HepG2 (cell line): ENCODE data around the gene TM2D3. TPM values are rescaled to one million over a fixed set of nuclear protein-coding genes. Genes with fewer than 3 reads are reported as not detected.
"Not testable (repeated sequence)": the region's sequence is repeated elsewhere in the genome, so short reads cannot be mapped to it uniquely, and the experiment has no call there.

Experiments
- ARID5B ChIP-seq: IDR thresholded peaks from 2 replicates; pipeline ENCODE4 v1.4.0; 2020; ENCODE audit warnings: mild to moderate bottlenecking, missing genetic modification reagents
- FOXA3 ChIP-seq: IDR thresholded peaks from 2 replicates; pipeline ENCODE4 v1.6.1; 2016; ENCODE audit warnings: missing genetic modification reagents, missing compliant biosample characterization
- FOXK1 ChIP-seq: sonication (generic); formaldehyde crosslinking; IDR thresholded peaks from 2 replicates; pipeline ENCODE4 v1.4.0; 2020; ENCODE audit warnings: low read depth, missing genetic modification reagents, borderline replicate concordance
- HOXA3 ChIP-seq: sonication (generic); formaldehyde crosslinking; IDR thresholded peaks from 2 replicates; pipeline ENCODE4 v1.5.0; 2020; ENCODE audit warnings: missing genetic modification reagents
- KMT2A ChIP-seq: sonication (generic); formaldehyde crosslinking; IDR thresholded peaks from 2 replicates; pipeline ENCODE4 v1.4.0; 2020; ENCODE audit warnings: missing genetic modification reagents
- MYC ChIP-seq: sonication (generic); formaldehyde crosslinking; IDR thresholded peaks from 2 replicates; pipeline ENCODE4 v1.9.0; 2021; ENCODE audit warnings: missing genetic modification reagents, borderline replicate concordance
- NR2F6 ChIP-seq, 2 experiments: IDR thresholded peaks; 2 replicates each; pipeline ENCODE4 v1.6.1; 2016; ENCODE audit warnings: antibody characterized with exemption in 1 of 2, mild to moderate bottlenecking in 1 of 2
- PAXIP1 ChIP-seq: sonication (generic); formaldehyde crosslinking; conservative IDR thresholded peaks from 2 replicates; pipeline ENCODE4 v1.4.0; 2020; ENCODE audit warnings: mild to moderate bottlenecking, missing genetic modification reagents, moderate library complexity
- PITX1 ChIP-seq: sonication (generic); formaldehyde crosslinking; IDR thresholded peaks from 2 replicates; pipeline ENCODE4 v1.5.1; 2020; ENCODE audit warnings: mild to moderate bottlenecking, missing genetic modification reagents
- TAF1 ChIP-seq: sonication (generic); formaldehyde crosslinking; IDR thresholded peaks from 2 replicates; pipeline ENCODE4 v1.4.0; 2020; ENCODE audit warnings: missing genetic modification reagents
- ZHX1 ChIP-seq: sonication (generic); formaldehyde crosslinking; IDR thresholded peaks from 2 replicates; pipeline ENCODE4 v1.8.1; 2022; ENCODE audit warnings: low read depth, mild to moderate bottlenecking, missing genetic modification reagents
- ZMYM4 ChIP-seq: sonication (generic); formaldehyde crosslinking; IDR thresholded peaks from 2 replicates; pipeline ENCODE4 v1.8.1; 2023; ENCODE audit warnings: mild to moderate bottlenecking, missing genetic modification reagents
- ZNF281 ChIP-seq: sonication (generic); formaldehyde crosslinking; IDR thresholded peaks from 2 replicates; pipeline ENCODE4 v1.4.0; 2020; ENCODE audit warnings: missing genetic modification reagents, borderline replicate concordance
- polyA plus RNA-seq, 8 experiments: library from polyadenylated mRNA; depleted of rRNA in 3 of 8; stranded (reverse) in 7 of 8; unstranded in 1 of 8; fragments of >200 nt; fragmentation: Illumina TruSeq in 4 of 8; extraction: Trizol in 4 of 8; gene quantifications; 2 replicates each; pipeline versions ENCODE4 v1.2.1 to v1.2.3, GENCODE V29; 2011 to 2016; ENCODE audit warnings: low read depth in 4 of 8, missing spikeins in 1 of 8, mixed read lengths in 1 of 8; ENCODE audit not compliant: insufficient read depth in 1 of 8
- total RNA-seq, 5 experiments: library from RNA; depleted of rRNA; stranded (reverse); fragments of >200 nt; fragmentation: Illumina TruSeq; extraction: Trizol; gene quantifications; 2 replicates each; pipeline ENCODE4 v1.2.3, GENCODE V29; 2016; ENCODE audit warnings: low read depth in 1 of 5

TM2D3 gene
- total and polyA plus RNA-seq, 2 of the 13 experiments (the other 11 are each of a cell fraction or from before 2014, with no cell fraction given), result 31.1 to 72.7 TPM

- TF ChIP-seq PITX1 (CRISPR knock-in tag) (0 out of 2 replicates have a peak, but pooled peaks have one; percentile 12), NR2F6 (CRISPR knock-in tag; IDR thresholded peaks at IDR 0.05) (peak; percentile 44), FOXA3 (CRISPR knock-in tag) (peak; percentile 67), FOXK1 (CRISPR knock-in tag) (0 out of 2 replicates have a peak, but pooled peaks have one; percentile 15), MYC (peak; percentile 41; the same call in 1 of the 2 replicates), TAF1 (CRISPR knock-in tag) (peak; percentile 48; the same call in 1 of the 2 replicates), ZNF281 (CRISPR knock-in tag) (peak; percentile 95), ARID5B (CRISPR knock-in tag) (peak; percentile 50; the same call in 1 of the 2 replicates), PAXIP1 (CRISPR knock-in tag) (peak; percentile 63), HOXA3 (peak; percentile 59; the same call in 1 of the 2 replicates), KMT2A (0 out of 2 replicates have a peak, but pooled peaks have one; percentile 46), ZHX1 (CRISPR knock-in tag) (0 out of 2 replicates have a peak, but pooled peaks have one; percentile 29), ZMYM4 (CRISPR knock-in tag) (peak; percentile 23; the same call in 1 of the 2 replicates)
- TF ChIP-seq NR2F6 (IDR thresholded peaks at IDR 0.05), result not testable (repeated sequence)
These were observed 25.5 kb downstream of the TM2D3 start (continued) for GRCh38 chr15:101626729-101627128.
